AG09319 (cell line): ENCODE results near the gene SLC9A4.

ENCODE experiments used
- DNase-seq: peaks from one replicate; pipeline ENCODE4 v3.0.0-alpha.2; 2010; ENCODE audit warnings: low read depth; ENCODE audit errors: extremely low read depth
- CTCF ChIP-seq: IDR thresholded peaks from 2 replicates; pipeline ENCODE4 v1.5.1; 2011; ENCODE audit warnings: low read depth, mild to moderate bottlenecking, inconsistent platforms, low read length, moderate library complexity

Gene SLC9A4

GRCh38 chr2:102485147-102485785 lies 12.2 kb downstream of the SLC9A4 start:
- TF ChIP-seq CTCF, result no peak

GRCh38 chr2:102486941-102487702 lies 14.1 kb downstream of the SLC9A4 start:
- no peak for DNase-seq
- no peak for TF ChIP-seq CTCF

More at GRCh38 chr2:102485147-102485785, 12.2 kb downstream of the SLC9A4 start:
- no peak for DNase-seq

- no peak for TF ChIP-seq CTCF
- no peak for DNase-seq
These were observed 14.9 kb downstream of the SLC9A4 start for GRCh38 chr2:102487761-102488462.

- DNase-seq, result no peak
- TF ChIP-seq CTCF, result no peak
These were observed 16.6 kb downstream of the SLC9A4 start for GRCh38 chr2:102489646-102490045.

- no peak for TF ChIP-seq CTCF
- no peak for DNase-seq
These were observed 19.0 kb downstream of the SLC9A4 start for GRCh38 chr2:102492006-102492405.

GRCh38 chr2:102494570-102494969 lies 21.5 kb downstream of the SLC9A4 start:
- no peak for DNase-seq
- no peak for TF ChIP-seq CTCF

- no peak for DNase-seq
- no peak for TF ChIP-seq CTCF
These were observed 25.4 kb downstream of the SLC9A4 start for GRCh38 chr2:102498414-102498813.
